ENCODE data around the gene HFE.

DNA sequence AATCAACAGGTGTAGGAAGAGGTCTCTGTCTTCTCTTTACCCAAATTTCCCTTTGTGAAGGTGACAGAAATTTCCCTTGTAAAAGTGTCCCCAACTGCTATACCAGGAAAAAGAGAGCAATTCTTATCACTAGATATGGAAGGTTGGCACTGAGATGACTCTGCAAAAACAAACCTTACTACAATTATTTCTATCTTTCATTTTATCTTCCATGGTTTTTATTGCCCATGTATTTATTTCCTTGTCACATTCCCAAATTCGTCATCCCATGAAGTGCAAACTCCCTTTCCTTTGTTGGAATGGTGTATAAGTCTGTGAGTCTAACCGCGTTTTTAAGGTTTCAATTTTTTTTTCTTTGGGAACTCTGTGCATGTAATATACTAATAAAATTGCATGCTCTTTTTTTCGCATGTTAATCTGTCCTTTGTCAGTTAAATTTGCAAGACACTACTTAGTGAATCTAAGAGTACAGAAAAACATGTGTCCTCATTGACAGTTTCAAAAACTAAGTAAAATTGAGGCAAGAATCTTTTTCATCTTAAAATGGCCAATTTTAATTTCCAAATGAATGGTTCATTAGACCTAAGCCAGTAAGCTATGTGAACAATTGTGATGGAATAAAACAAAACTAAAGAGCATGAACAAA is 35.4 kb upstream of the HFE start:
- TF ChIP-seq CTCF (conservative IDR thresholded peaks at IDR 0.05; ENCODE audit: low read length) (no peak), EZH2phosphoT487 (IDR thresholded peaks at IDR 0.05; ENCODE audit: borderline replicate concordance, low read depth, low read length) (no peak)

Data from OCI-LY7 (cell line).